Cardiac muscle cell (in vitro differentiated cells and primary cell): Measurements from ENCODE around the gene SIGLEC5. TPM values are rescaled to one million over a fixed set of nuclear protein-coding genes. Genes with fewer than 3 reads are reported as not detected.
"Not testable (repeated sequence)": the region's sequence is repeated elsewhere in the genome, so short reads cannot be mapped to it uniquely, and the experiment has no call there.

Source experiments
- DNase-seq, 2 donors: peaks; one replicate each; pipeline versions ENCODE4 v3.0.0 to v3.0.0-alpha.2; 2010 to 2017; ENCODE audit warnings: low read depth in 1 of 2, low spot score in 1 of 2
- H3K27ac ChIP-seq: fragments of 200-600 bp; sonication (generic); 2 replicates; pipeline ENCODE4 v1.5.1; 2016
- H3K27me3 ChIP-seq: fragments of 200-600 bp; sonication (generic); 2 replicates; pipeline ENCODE4 v1.6.0; 2016; ENCODE audit warnings: control low read depth
- H3K36me3 ChIP-seq: fragments of 200-600 bp; sonication (generic); 2 replicates; pipeline ENCODE4 v1.5.1; 2016; ENCODE audit warnings: control low read depth
- H3K4me1 ChIP-seq: fragments of 200-600 bp; sonication (generic); 2 replicates; pipeline ENCODE4 v1.8.1; 2017; ENCODE audit warnings: low read depth, mild to moderate bottlenecking, mixed run types
- H3K4me3 ChIP-seq: fragments of 200-600 bp; sonication (generic); 2 replicates; pipeline ENCODE4 v1.5.1; 2016; ENCODE audit warnings: mild to moderate bottlenecking
- H3K9me3 ChIP-seq: fragments of 200-600 bp; sonication (generic); 2 replicates; pipeline ENCODE4 v1.5.1; 2017; ENCODE audit warnings: low read depth, mild to moderate bottlenecking, control low read depth
- CTCF ChIP-seq: IDR thresholded peaks from 2 replicates; pipeline ENCODE4 v1.5.1; 2012; ENCODE audit warnings: low read depth, mild to moderate bottlenecking, low read length
- polyA plus RNA-seq: library from polyadenylated mRNA; unstranded; fragments of >200 nt; fragmentation: Nextera tagmentation; extraction: Ambion mirVana; gene quantifications from 2 replicates; pipeline ENCODE4 v1.2.1, GENCODE V29; 2016
- total RNA-seq: library from RNA; depleted of rRNA; stranded (reverse); fragments of >200 nt; gene quantifications from 2 replicates; pipeline ENCODE4 v1.2.3, GENCODE V29; 2016

SIGLEC5 gene
- total and polyA plus RNA-seq, 2 experiments from 2014 or later, result not detected

GRCh38 chr19:51651216-51651846, 21.1 kb upstream of the SIGLEC5 start:
- peak in 1 of 2 donors; percentile 35 for DNase-seq
- TF ChIP-seq CTCF, result no peak
- H3K27me3 ChIP-seq, result no peaks in the 10 kb centered on the region
- H3K27ac ChIP-seq, result no peak overlapping the region
- H3K4me3 ChIP-seq, result no peak overlapping the region
- no peaks in the 10 kb centered on the region for H3K4me1 ChIP-seq
- H3K9me3 ChIP-seq, result no peaks in the 10 kb centered on the region
- H3K36me3 ChIP-seq, result no peaks in the 10 kb centered on the region

- Histone ChIP-seq H3K27me3 (no peaks in the 10 kb centered on the region), H3K9me3 (no peaks in the 10 kb centered on the region), H3K36me3 (no peaks in the 10 kb centered on the region), H3K27ac (no peak overlapping the region), H3K4me1 (no peaks in the 10 kb centered on the region), H3K4me3 (no peak overlapping the region)
- TF ChIP-seq CTCF, result no peak
- DNase-seq, result no peak
Measured at GRCh38 chr19:51647318-51647717, 17.1 kb upstream of the SIGLEC5 start.

GRCh38 chr19:51646730-51647129, 16.5 kb upstream of the SIGLEC5 start, which contains the start of gene SIGLEC14:
Gene SIGLEC14 (minus strand): TSS chr19:51646825. CDS start chr19:51646759, 66 bp downstream.
- not testable (repeated sequence) for H3K4me3 ChIP-seq, H3K9me3 ChIP-seq, H3K4me1 ChIP-seq, DNase-seq, H3K36me3 ChIP-seq, H3K27me3 ChIP-seq, H3K27ac ChIP-seq

- no peak overlapping the region for H3K27ac ChIP-seq
- peak in 1 of 2 donors; percentile 1 for DNase-seq
- H3K4me3 ChIP-seq, result no peak overlapping the region
- no peaks in the 10 kb centered on the region for H3K27me3 ChIP-seq
- H3K9me3 ChIP-seq, result no peaks in the 10 kb centered on the region
- TF ChIP-seq CTCF, result no peak
- no peaks in the 10 kb centered on the region for H3K4me1 ChIP-seq
- H3K36me3 ChIP-seq, result no peaks in the 10 kb centered on the region
Measured at GRCh38 chr19:51644636-51645271, 14.6 kb upstream of the SIGLEC5 start.

GRCh38 chr19:51641648-51642047, 11.4 kb upstream of the SIGLEC5 start:
- Histone ChIP-seq H3K27me3 (no peaks in the 10 kb centered on the region), H3K36me3 (no peaks in the 10 kb centered on the region), H3K27ac (no peak overlapping the region), H3K4me3 (no peak overlapping the region), H3K9me3 (no peaks in the 10 kb centered on the region), H3K4me1 (no peaks in the 10 kb centered on the region)
- no peak for DNase-seq
- TF ChIP-seq CTCF, result no peak

GRCh38 chr19:51640386-51640785, 10.2 kb upstream of the SIGLEC5 start:
- Histone ChIP-seq H3K9me3 (no peaks in the 10 kb centered on the region), H3K27me3 (no peaks in the 10 kb centered on the region), H3K27ac (no peak overlapping the region), H3K4me1 (no peaks in the 10 kb centered on the region), H3K36me3 (no peaks in the 10 kb centered on the region), H3K4me3 (no peak overlapping the region)
- no peak for DNase-seq
- TF ChIP-seq CTCF, result no peak
